HepG2 (cell line): Measurements from ENCODE around the gene ITM2B. TPM values are rescaled to one million over a fixed set of nuclear protein-coding genes. Genes with fewer than 3 reads are reported as not detected.

ENCODE experiments used
- ATRX ChIP-seq: sonication (generic); formaldehyde crosslinking; IDR thresholded peaks from 2 replicates; pipeline ENCODE4 v1.4.0; 2020; ENCODE audit warnings: missing genetic modification reagents, borderline replicate concordance
- FOXA1 ChIP-seq, 2 experiments: fragments of 450-650 bp in 1 of 2; sonication (generic) in 1 of 2; formaldehyde crosslinking in 1 of 2; IDR thresholded peaks; 2 replicates each; pipeline versions ENCODE4 v1.4.0 to v1.6.1; 2016 to 2020; ENCODE audit warnings: missing genetic modification reagents in 1 of 2
- HNF4A ChIP-seq: sonication (generic); formaldehyde crosslinking; IDR thresholded peaks from 2 replicates; pipeline ENCODE4 v1.4.0; 2020; ENCODE audit warnings: missing genetic modification reagents
- KLF9 ChIP-seq: IDR thresholded peaks from 2 replicates; pipeline ENCODE4 v1.6.1; 2016; ENCODE audit warnings: low read depth
- MED1 ChIP-seq: sonication (generic); formaldehyde crosslinking; IDR thresholded peaks from 2 replicates; pipeline ENCODE4 v1.4.0; 2020; ENCODE audit warnings: missing genetic modification reagents
- NCOR1 ChIP-seq: fragments of 200-600 bp; sonication (generic); IDR thresholded peaks from 2 replicates; pipeline ENCODE4 v1.7.0; 2017; ENCODE audit warnings: antibody characterized with exemption, low read length, borderline replicate concordance
- PITX1 ChIP-seq: sonication (generic); formaldehyde crosslinking; IDR thresholded peaks from 2 replicates; pipeline ENCODE4 v1.5.1; 2020; ENCODE audit warnings: mild to moderate bottlenecking, missing genetic modification reagents
- POLR2AphosphoS5 ChIP-seq: IDR thresholded peaks from 2 replicates; pipeline ENCODE4 v1.6.1; 2012; ENCODE audit warnings: low read depth, low read length
- RBAK ChIP-seq: sonication (generic); formaldehyde crosslinking; IDR thresholded peaks from 2 replicates; pipeline ENCODE4 v1.5.1; 2020; ENCODE audit warnings: mild to moderate bottlenecking, missing genetic modification reagents
- SOX6 ChIP-seq, 2 experiments: fragments of 450-650 bp in 1 of 2; sonication (generic) in 1 of 2; formaldehyde crosslinking in 1 of 2; IDR thresholded peaks; 2 replicates each; pipeline versions ENCODE4 v1.4.0 to v1.6.1; 2017 to 2020; ENCODE audit warnings: antibody characterized with exemption in 1 of 2, mild to moderate bottlenecking in 1 of 2, missing genetic modification reagents in 1 of 2
- STAG1 ChIP-seq: sonication (generic); formaldehyde crosslinking; IDR thresholded peaks from 2 replicates; pipeline ENCODE4 v1.4.0; 2020; ENCODE audit warnings: missing genetic modification reagents
- TARDBP ChIP-seq: sonication (generic); formaldehyde crosslinking; IDR thresholded peaks from 2 replicates; pipeline ENCODE4 v1.8.0; 2022; ENCODE audit warnings: mild to moderate bottlenecking, missing genetic modification reagents
- TEAD3 ChIP-seq: optimal IDR thresholded peaks from 2 replicates; pipeline ENCODE3; 2016; ENCODE audit warnings: borderline replicate concordance
- ZBTB7B ChIP-seq: sonication (generic); formaldehyde crosslinking; IDR thresholded peaks from 2 replicates; pipeline ENCODE4 v1.4.0; 2020; ENCODE audit warnings: missing genetic modification reagents
- ZBTB8A ChIP-seq: sonication (generic); formaldehyde crosslinking; IDR thresholded peaks from 2 replicates; pipeline ENCODE4 v1.4.0; 2020; ENCODE audit warnings: mild to moderate bottlenecking, low read depth, missing genetic modification reagents, borderline replicate concordance
- ZMAT3 ChIP-seq: sonication (generic); formaldehyde crosslinking; conservative IDR thresholded peaks from 2 replicates; pipeline ENCODE4 v1.7.0; 2021; ENCODE audit warnings: missing genetic modification reagents
- ZMYM2 ChIP-seq: sonication (generic); formaldehyde crosslinking; IDR thresholded peaks from 2 replicates; pipeline ENCODE4 v1.8.0; 2022; ENCODE audit warnings: mild to moderate bottlenecking, missing genetic modification reagents
- ZNF3 ChIP-seq: IDR thresholded peaks from 2 replicates; pipeline ENCODE4 v1.7.0; 2017; ENCODE audit warnings: inconsistent platforms
- polyA plus RNA-seq, 8 experiments: library from polyadenylated mRNA; depleted of rRNA in 3 of 8; stranded (reverse) in 7 of 8; unstranded in 1 of 8; fragments of >200 nt; fragmentation: Illumina TruSeq in 4 of 8; extraction: Trizol in 4 of 8; gene quantifications; 2 replicates each; pipeline versions ENCODE4 v1.2.1 to v1.2.3, GENCODE V29; 2011 to 2016; ENCODE audit warnings: low read depth in 4 of 8, missing spikeins in 1 of 8, mixed read lengths in 1 of 8; ENCODE audit not compliant: insufficient read depth in 1 of 8
- total RNA-seq, 5 experiments: library from RNA; depleted of rRNA; stranded (reverse); fragments of >200 nt; fragmentation: Illumina TruSeq; extraction: Trizol; gene quantifications; 2 replicates each; pipeline ENCODE4 v1.2.3, GENCODE V29; 2016; ENCODE audit warnings: low read depth in 1 of 5
- TF ChIP-seq, protein P1 (sequence below): sonication (generic); formaldehyde crosslinking; IDR thresholded peaks from 2 replicates; pipeline ENCODE4 v1.5.0; 2020; ENCODE audit warnings: mild to moderate bottlenecking, missing genetic modification reagents, borderline replicate concordance
- TF ChIP-seq, protein P2 (sequence below): sonication (generic); IDR thresholded peaks from 2 replicates; pipeline ENCODE4 v1.6.1; 2016; ENCODE audit warnings: low read depth, borderline replicate concordance
- TF ChIP-seq, protein P3 (sequence below): IDR thresholded peaks from 2 replicates; pipeline ENCODE4 v1.6.1; 2016; ENCODE audit warnings: low read depth
- TF ChIP-seq, protein P4 (sequence below): sonication (generic); formaldehyde crosslinking; IDR thresholded peaks from 2 replicates; pipeline ENCODE4 v1.4.0; 2020; ENCODE audit warnings: missing genetic modification reagents; ENCODE audit errors: not compliant biosample characterization
- TF ChIP-seq, protein P5 (sequence below): sonication (generic); formaldehyde crosslinking; IDR thresholded peaks from 2 replicates; pipeline ENCODE4 v1.5.1; 2020; ENCODE audit warnings: mild to moderate bottlenecking, missing genetic modification reagents, borderline replicate concordance

ITM2B gene
- total and polyA plus RNA-seq, 2 of the 13 experiments (the other 11 are each of a cell fraction or from before 2014, with no cell fraction given): 158 to 373 TPM

DNA sequence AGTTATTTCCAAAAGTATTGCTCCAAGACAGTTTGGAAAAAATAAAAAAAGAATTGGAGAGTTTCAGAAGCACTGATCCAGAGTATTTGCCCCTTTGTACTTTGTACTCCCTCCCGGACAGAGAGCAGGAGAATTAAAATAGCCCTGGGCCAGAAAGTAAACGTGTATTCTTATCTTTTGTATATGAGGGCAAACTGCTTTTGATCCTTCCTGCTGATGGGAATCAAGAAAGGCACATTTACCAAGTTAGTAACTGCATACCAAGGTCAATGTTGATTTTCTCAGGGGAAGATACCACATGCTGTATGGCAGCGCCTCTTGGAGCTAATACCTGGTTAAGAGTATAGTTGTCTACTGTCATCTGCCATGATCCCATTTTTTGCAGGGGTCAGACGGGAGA lies 59.6 kb downstream of the ITM2B start (continued):
- TF ChIP-seq ZMAT3 (CRISPR knock-in tag): no peak
- no peak for TF ChIP-seq ZBTB8A (CRISPR knock-in tag)
- TF ChIP-seq, protein P1, sequence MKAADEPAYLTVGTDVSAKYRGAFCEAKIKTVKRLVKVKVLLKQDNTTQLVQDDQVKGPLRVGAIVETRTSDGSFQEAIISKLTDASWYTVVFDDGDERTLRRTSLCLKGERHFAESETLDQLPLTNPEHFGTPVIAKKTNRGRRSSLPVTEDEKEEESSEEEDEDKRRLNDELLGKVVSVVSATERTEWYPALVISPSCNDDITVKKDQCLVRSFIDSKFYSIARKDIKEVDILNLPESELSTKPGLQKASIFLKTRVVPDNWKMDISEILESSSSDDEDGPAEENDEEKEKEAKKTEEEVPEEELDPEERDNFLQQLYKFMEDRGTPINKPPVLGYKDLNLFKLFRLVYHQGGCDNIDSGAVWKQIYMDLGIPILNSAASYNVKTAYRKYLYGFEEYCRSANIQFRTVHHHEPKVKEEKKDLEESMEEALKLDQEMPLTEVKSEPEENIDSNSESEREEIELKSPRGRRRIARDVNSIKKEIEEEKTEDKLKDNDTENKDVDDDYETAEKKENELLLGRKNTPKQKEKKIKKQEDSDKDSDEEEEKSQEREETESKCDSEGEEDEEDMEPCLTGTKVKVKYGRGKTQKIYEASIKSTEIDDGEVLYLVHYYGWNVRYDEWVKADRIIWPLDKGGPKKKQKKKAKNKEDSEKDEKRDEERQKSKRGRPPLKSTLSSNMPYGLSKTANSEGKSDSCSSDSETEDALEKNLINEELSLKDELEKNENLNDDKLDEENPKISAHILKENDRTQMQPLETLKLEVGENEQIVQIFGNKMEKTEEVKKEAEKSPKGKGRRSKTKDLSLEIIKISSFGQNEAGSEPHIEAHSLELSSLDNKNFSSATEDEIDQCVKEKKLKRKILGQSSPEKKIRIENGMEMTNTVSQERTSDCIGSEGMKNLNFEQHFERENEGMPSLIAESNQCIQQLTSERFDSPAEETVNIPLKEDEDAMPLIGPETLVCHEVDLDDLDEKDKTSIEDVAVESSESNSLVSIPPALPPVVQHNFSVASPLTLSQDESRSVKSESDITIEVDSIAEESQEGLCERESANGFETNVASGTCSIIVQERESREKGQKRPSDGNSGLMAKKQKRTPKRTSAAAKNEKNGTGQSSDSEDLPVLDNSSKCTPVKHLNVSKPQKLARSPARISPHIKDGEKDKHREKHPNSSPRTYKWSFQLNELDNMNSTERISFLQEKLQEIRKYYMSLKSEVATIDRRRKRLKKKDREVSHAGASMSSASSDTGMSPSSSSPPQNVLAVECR: no peak
- TF ChIP-seq POLR2AphosphoS5: no peak
- TF ChIP-seq, protein P2, sequence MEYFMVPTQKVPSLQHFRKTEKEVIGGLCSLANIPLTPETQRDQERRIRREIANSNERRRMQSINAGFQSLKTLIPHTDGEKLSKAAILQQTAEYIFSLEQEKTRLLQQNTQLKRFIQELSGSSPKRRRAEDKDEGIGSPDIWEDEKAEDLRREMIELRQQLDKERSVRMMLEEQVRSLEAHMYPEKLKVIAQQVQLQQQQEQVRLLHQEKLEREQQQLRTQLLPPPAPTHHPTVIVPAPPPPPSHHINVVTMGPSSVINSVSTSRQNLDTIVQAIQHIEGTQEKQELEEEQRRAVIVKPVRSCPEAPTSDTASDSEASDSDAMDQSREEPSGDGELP: no peak
- TF ChIP-seq RBAK (CRISPR knock-in tag): no peak
- no peak for TF ChIP-seq ZNF3 (CRISPR knock-in tag)
- TF ChIP-seq, protein P3, sequence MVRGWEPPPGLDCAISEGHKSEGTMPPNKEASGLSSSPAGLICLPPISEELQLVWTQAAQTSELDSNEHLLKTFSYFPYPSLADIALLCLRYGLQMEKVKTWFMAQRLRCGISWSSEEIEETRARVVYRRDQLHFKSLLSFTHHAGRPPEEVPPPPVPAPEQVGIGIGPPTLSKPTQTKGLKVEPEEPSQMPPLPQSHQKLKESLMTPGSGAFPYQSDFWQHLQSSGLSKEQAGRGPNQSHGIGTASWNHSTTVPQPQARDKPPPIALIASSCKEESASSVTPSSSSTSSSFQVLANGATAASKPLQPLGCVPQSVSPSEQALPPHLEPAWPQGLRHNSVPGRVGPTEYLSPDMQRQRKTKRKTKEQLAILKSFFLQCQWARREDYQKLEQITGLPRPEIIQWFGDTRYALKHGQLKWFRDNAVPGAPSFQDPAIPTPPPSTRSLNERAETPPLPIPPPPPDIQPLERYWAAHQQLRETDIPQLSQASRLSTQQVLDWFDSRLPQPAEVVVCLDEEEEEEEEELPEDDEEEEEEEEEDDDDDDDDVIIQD: peak; percentile 34; the same call in 1 of the 2 replicates
- TF ChIP-seq MED1 (CRISPR knock-in tag): peak; percentile 39; the same call in 1 of the 2 replicates
- TF ChIP-seq, protein P4, sequence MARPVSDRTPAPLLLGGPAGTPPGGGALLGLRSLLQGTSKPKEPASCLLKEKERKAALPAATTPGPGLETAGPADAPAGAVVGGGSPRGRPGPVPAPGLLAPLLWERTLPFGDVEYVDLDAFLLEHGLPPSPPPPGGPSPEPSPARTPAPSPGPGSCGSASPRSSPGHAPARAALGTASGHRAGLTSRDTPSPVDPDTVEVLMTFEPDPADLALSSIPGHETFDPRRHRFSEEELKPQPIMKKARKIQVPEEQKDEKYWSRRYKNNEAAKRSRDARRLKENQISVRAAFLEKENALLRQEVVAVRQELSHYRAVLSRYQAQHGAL: peak; percentile 33
- TF ChIP-seq SOX6 (IDR thresholded peaks at IDR 0.05): no peak
- peak; percentile 49; the same call in 1 of the 2 replicates for TF ChIP-seq SOX6 (CRISPR knock-in tag; IDR thresholded peaks at IDR 0.05)
- no peak for TF ChIP-seq ATRX
- TF ChIP-seq TARDBP (CRISPR knock-in tag): peak; percentile 32; the same call in 1 of the 2 replicates
- TF ChIP-seq HNF4A (CRISPR knock-in tag): peak; percentile 82
- TF ChIP-seq NCOR1: peak; percentile 63; the same call in 1 of the 2 replicates
- no peak for TF ChIP-seq KLF9 (CRISPR knock-in tag)
- 0 out of 2 replicates have a peak, but pooled peaks have one; percentile 19 for TF ChIP-seq ZBTB7B (CRISPR knock-in tag)
- TF ChIP-seq, protein P5, sequence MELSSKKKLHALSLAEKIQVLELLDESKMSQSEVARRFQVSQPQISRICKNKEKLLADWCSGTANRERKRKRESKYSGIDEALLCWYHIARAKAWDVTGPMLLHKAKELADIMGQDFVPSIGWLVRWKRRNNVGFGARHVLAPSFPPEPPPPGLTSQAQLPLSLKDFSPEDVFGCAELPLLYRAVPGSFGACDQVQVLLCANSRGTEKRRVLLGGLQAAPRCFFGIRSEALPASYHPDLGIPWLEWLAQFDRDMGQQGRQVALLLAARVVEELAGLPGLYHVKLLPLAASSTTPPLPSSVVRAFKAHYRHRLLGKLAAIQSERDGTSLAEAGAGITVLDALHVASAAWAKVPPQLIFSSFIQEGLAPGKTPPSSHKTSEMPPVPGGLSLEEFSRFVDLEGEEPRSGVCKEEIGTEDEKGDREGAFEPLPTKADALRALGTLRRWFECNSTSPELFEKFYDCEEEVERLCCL (CRISPR knock-in tag): no peak
- no peak for TF ChIP-seq FOXA1 (IDR thresholded peaks at IDR 0.05)
- TF ChIP-seq FOXA1 (CRISPR knock-in tag; IDR thresholded peaks at IDR 0.05): peak; percentile 54
- TF ChIP-seq PITX1 (CRISPR knock-in tag): no peak
- no peak; the same call in 1 of the 2 replicates for TF ChIP-seq STAG1 (CRISPR knock-in tag)
- no peak for TF ChIP-seq ZMYM2 (CRISPR knock-in tag)
- TF ChIP-seq TEAD3 (CRISPR knock-in tag): peak; percentile 87
